K562 (cell line): ENCODE results near the gene VWA8. TPM values are rescaled to one million over a fixed set of nuclear protein-coding genes. Genes with fewer than 3 reads are reported as not detected.

Experiments
- ATAC-seq: fragments of 200-7000 bp; cut with Tn5 transposase; 3 replicates; pipeline ENCODE4 v1.9.1; 2020; ENCODE audit warnings: moderate library complexity
- BruUV-seq: library from RNA; stranded (reverse); fragments of 400-500 nt; replicated peaks from 2 replicates; lab custom pipeline; 2021; lab: Mats Ljungman, UMichigan
- CTCF ChIA-PET: fragments of 300-600 bp; formaldehyde crosslinking; extraction: SDS; loops from one replicate; lab custom pipeline; 2021; ENCODE audit warnings: low intra/inter-chr PET ratio; lab: Yijun Ruan, JAX
- POLR2A ChIA-PET: fragments of 300-600, 350-650 bp; sonication (Branson Sonifier 250); formaldehyde crosslinking; extraction: SDS; loops from one replicate; lab custom pipeline; 2021; ENCODE audit warnings: antibody characterized with exemption, inconsistent platforms; lab: Yijun Ruan, JAX
- DNase-seq, 4 experiments: peaks; one replicate each; pipeline versions ENCODE4 v3.0.0 to v3.0.0-alpha.2; 2011 to 2018; ENCODE audit warnings: low spot score in 3 of 4, mixed read lengths in 3 of 4; ENCODE audit errors: extremely low read depth in 1 of 4
- FAIRE-seq: peaks from 2 replicates; lab custom pipeline; 2011; peaks lifted over from hg19 to GRCh38; lab: Jason Lieb, UNC
- H2AFZ ChIP-seq: 2 replicates; pipeline ENCODE4 v1.6.0; 2011; ENCODE audit warnings: low read depth, low read length, control low read depth, inconsistent platforms
- H3K27ac ChIP-seq: fragments of 200-600 bp; 3 replicates; pipeline ENCODE4 v1.8.0; 2011; ENCODE audit warnings: low read depth, mild to moderate bottlenecking, control low read depth, inconsistent platforms, low read length, moderate library complexity, mixed read lengths; ENCODE audit errors: extremely low read depth
- H3K27me3 ChIP-seq, 2 experiments: fragments of 300-600 bp in 1 of 2; 2 replicates in 1 of 2; 3 replicates in 1 of 2; pipeline versions ENCODE4 v1.6.0 to v1.8.0; 2011; ENCODE audit warnings: inconsistent platforms in 2 of 2, low read length in 2 of 2, mild to moderate bottlenecking in 1 of 2, mixed read lengths in 1 of 2, moderate library complexity in 1 of 2; ENCODE audit not compliant: control insufficient read depth in 2 of 2, insufficient read depth in 2 of 2
- H3K36me3 ChIP-seq: fragments of 300-600 bp; 3 replicates; pipeline ENCODE4 v1.8.0; 2011; ENCODE audit warnings: mild to moderate bottlenecking, low read length, inconsistent platforms; ENCODE audit not compliant: control insufficient read depth, insufficient read depth
- H3K4me1 ChIP-seq, 2 experiments: fragments of 200-600 bp in 1 of 2; replicated peaks in 1 of 2; 2 replicates in 1 of 2; 3 replicates in 1 of 2; pipeline versions ENCODE4 v1.5.1 to v1.8.0; 2011; ENCODE audit warnings: inconsistent platforms in 2 of 2, low read length in 2 of 2, mild to moderate bottlenecking in 1 of 2, mixed read lengths in 1 of 2, moderate library complexity in 1 of 2; ENCODE audit not compliant: control insufficient read depth in 2 of 2, insufficient read depth in 2 of 2
- H3K4me2 ChIP-seq: 2 replicates; pipeline ENCODE4 v1.6.1; 2011; ENCODE audit warnings: low read length, control low read depth, inconsistent platforms, mixed read lengths; ENCODE audit not compliant: insufficient read depth
- H3K4me3 ChIP-seq: fragments of 200-600 bp; sonication (generic), shearing (Covaris generic); 2 replicates; pipeline ENCODE4 v1.5.1; 2016; ENCODE audit warnings: control low read depth, inconsistent platforms
- H3K79me2 ChIP-seq: fragments of 200-600 bp; 3 replicates; pipeline ENCODE4 v1.8.0; 2011; ENCODE audit warnings: low read length, inconsistent platforms; ENCODE audit not compliant: control insufficient read depth, insufficient read depth
- H3K9ac ChIP-seq, 2 experiments: 2 replicates each; pipeline versions ENCODE4 v1.6.0 to v1.6.1; 2011; ENCODE audit warnings: low read depth in 2 of 2, low read length in 2 of 2, control low read depth in 1 of 2, inconsistent platforms in 1 of 2, mild to moderate bottlenecking in 1 of 2, mixed read lengths in 1 of 2; ENCODE audit not compliant: insufficient read depth in 1 of 2
- H3K9me1 ChIP-seq: one replicate; pipeline ENCODE4 v1.6.0; 2011; ENCODE audit warnings: inconsistent platforms, mild to moderate bottlenecking, low read length, moderate library complexity; ENCODE audit not compliant: control insufficient read depth, insufficient read depth
- H3K9me3 ChIP-seq: replicated peaks from 2 replicates; pipeline ENCODE4 v1.5.1; 2011; ENCODE audit warnings: low read depth, low read length, inconsistent platforms; ENCODE audit not compliant: control insufficient read depth, insufficient read depth
- H4K20me1 ChIP-seq: replicated peaks from 2 replicates; pipeline ENCODE4 v1.6.1; 2011; ENCODE audit warnings: low read length, inconsistent platforms, mixed read lengths; ENCODE audit not compliant: control insufficient read depth, insufficient read depth
- GABPA ChIP-seq: fragments of 200-800 bp; sonication (Bioruptor generic); conservative IDR thresholded peaks from 2 replicates; pipeline ENCODE4 v1.6.1; 2016; ENCODE audit warnings: low read depth, missing genetic modification characterization, missing compliant biosample characterization
- GATAD2A ChIP-seq: fragments of 450-650 bp; IDR thresholded peaks from 2 replicates; pipeline ENCODE4 v1.6.1; 2017
- GTF2A2 ChIP-seq: IDR thresholded peaks from 2 replicates; pipeline ENCODE4 v1.6.1; 2016; ENCODE audit warnings: mild to moderate bottlenecking, missing genetic modification characterization, missing compliant biosample characterization
- HOMEZ ChIP-seq: fragments of 250-450 bp; sonication (Bioruptor Pico); IDR thresholded peaks from 2 replicates; pipeline ENCODE4 v1.4.0; 2020; ENCODE audit warnings: mild to moderate bottlenecking, moderate library complexity
- KLF1 ChIP-seq: fragments of 450-650 bp; IDR thresholded peaks from 2 replicates; pipeline ENCODE4 v1.6.1; 2016; ENCODE audit warnings: missing genetic modification characterization, missing compliant biosample characterization
- POU5F1 ChIP-seq: fragments of 150-350 bp; IDR thresholded peaks from 2 replicates; pipeline ENCODE4 v1.6.1; 2014; ENCODE audit warnings: borderline replicate concordance, low read length, low read depth, mild to moderate bottlenecking; ENCODE audit not compliant: partially characterized antibody
- RUNX1 ChIP-seq: sonication (generic); IDR thresholded peaks from 2 replicates; pipeline ENCODE4 v1.6.1; 2016; ENCODE audit warnings: antibody characterized with exemption, low read depth
- SMARCE1 ChIP-seq: fragments of 450-650 bp; IDR thresholded peaks from 2 replicates; pipeline ENCODE4 v1.7.1; 2016; ENCODE audit warnings: mild to moderate bottlenecking
- WGBS: fragments of 100-300 bp; shearing (Covaris generic); methylation state at CpG from one replicate; pipeline ENCODE4 v1.1.6; 2016; ENCODE audit warnings: low coverage, mixed read lengths; ENCODE audit not compliant: insufficient coverage; ENCODE audit errors: missing lambda C conversion rate; 5-methylcytosine and 5-hydroxymethylcytosine counted together
- in situ Hi-C: fragments of 300-500 bp; cut with MboI; formaldehyde crosslinking; loops from 4 replicates; pipeline ENCODE4 v1.15.0; 2018; ENCODE audit warnings: inconsistent platforms, mixed read lengths
- intact Hi-C: fragments of 100-400 bp; cut with micrococcal nuclease; formaldehyde crosslinking; loops from 2 replicates; pipeline ENCODE4 v1.14.2; 2022
- polyA plus RNA-seq, 8 experiments: library from polyadenylated mRNA; depleted of rRNA in 4 of 8; stranded (reverse) in 5 of 8; unstranded in 3 of 8; fragments of >200 nt; fragmentation: Nextera tagmentation in 2 of 8; fragmentation: Illumina TruSeq in 1 of 8; extraction: Ambion mirVana in 2 of 8; extraction: Trizol in 1 of 8; gene quantifications; 2 replicates each; pipeline versions ENCODE4 v1.2.1 to v1.2.3, GENCODE V29; 2011 to 2014; ENCODE audit warnings: inconsistent platforms in 1 of 8, missing spikeins in 1 of 8
- total RNA-seq, 7 experiments: library from RNA; depleted of rRNA in 6 of 7; stranded (reverse); fragments of >200 nt in 6 of 7; fragmentation: Illumina TruSeq in 2 of 7; extraction: Trizol in 2 of 7; gene quantifications; 2 replicates each; pipeline versions ENCODE4 v1.2.1 to v1.2.3, GENCODE V29; 2011 to 2021; ENCODE audit warnings: low replicate concordance in 1 of 7
- TF ChIP-seq, protein P1 (sequence below): fragments of 250-450 bp; sonication (Bioruptor Pico); IDR thresholded peaks from 2 replicates; pipeline ENCODE4 v1.4.0; 2020; ENCODE audit warnings: mild to moderate bottlenecking, moderate library complexity, borderline replicate concordance
- TF ChIP-seq, protein P2 (sequence below): sonication (generic); formaldehyde crosslinking; IDR thresholded peaks from 2 replicates; pipeline ENCODE4 v1.8.0; 2022; ENCODE audit warnings: missing genetic modification reagents, mild to moderate bottlenecking, borderline replicate concordance
- TF ChIP-seq, protein P3 (sequence below): fragments of 250-450 bp; sonication (Bioruptor Pico); IDR thresholded peaks from 2 replicates; pipeline ENCODE4 v1.8.0; 2021; ENCODE audit warnings: moderate library complexity, mild to moderate bottlenecking, inconsistent platforms

The VWA8 gene
- total and polyA plus RNA-seq, 9 of the 15 experiments (the other 6 are each of a cell fraction or from before 2014, with no cell fraction given) = 2.1 to 18.5 (median 13.3) TPM

- Histone ChIP-seq H3K79me2 (no peaks in the 10 kb centered on the region), H3K36me3 (no peaks in the 10 kb centered on the region), H2AFZ (no peak overlapping the region), H3K4me1 (peaks cover 0 to 9% of the 10 kb centered on the region in 2 experiments; a peak in 2 of 5 replicates), H3K9ac (no peak overlapping the region), H3K27ac (no peak overlapping the region), H3K4me2 (no peak overlapping the region), H3K27me3 (no peaks in the 10 kb centered on the region), H3K4me3 (no peak overlapping the region), H3K9me1 (no peaks in the 10 kb centered on the region), H4K20me1 (no peaks in the 10 kb centered on the region), H3K9me3 (no peaks in the 10 kb centered on the region)
- in situ Hi-C loops = no loop called here
- TF ChIP-seq RUNX1 (no peak), SMARCE1 (no peak), GATAD2A (no peak), POU5F1 (no peak), GTF2A2 (tag) (no peak), HOMEZ (CRISPR knock-in tag) (no peak), GABPA (tag) (no peak), KLF1 (tag) (no peak)
- TF ChIP-seq, protein P1, sequence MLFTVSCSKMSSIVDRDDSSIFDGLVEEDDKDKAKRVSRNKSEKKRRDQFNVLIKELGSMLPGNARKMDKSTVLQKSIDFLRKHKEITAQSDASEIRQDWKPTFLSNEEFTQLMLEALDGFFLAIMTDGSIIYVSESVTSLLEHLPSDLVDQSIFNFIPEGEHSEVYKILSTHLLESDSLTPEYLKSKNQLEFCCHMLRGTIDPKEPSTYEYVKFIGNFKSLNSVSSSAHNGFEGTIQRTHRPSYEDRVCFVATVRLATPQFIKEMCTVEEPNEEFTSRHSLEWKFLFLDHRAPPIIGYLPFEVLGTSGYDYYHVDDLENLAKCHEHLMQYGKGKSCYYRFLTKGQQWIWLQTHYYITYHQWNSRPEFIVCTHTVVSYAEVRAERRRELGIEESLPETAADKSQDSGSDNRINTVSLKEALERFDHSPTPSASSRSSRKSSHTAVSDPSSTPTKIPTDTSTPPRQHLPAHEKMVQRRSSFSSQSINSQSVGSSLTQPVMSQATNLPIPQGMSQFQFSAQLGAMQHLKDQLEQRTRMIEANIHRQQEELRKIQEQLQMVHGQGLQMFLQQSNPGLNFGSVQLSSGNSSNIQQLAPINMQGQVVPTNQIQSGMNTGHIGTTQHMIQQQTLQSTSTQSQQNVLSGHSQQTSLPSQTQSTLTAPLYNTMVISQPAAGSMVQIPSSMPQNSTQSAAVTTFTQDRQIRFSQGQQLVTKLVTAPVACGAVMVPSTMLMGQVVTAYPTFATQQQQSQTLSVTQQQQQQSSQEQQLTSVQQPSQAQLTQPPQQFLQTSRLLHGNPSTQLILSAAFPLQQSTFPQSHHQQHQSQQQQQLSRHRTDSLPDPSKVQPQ (CRISPR knock-in tag) = no peak
- TF ChIP-seq, protein P2, sequence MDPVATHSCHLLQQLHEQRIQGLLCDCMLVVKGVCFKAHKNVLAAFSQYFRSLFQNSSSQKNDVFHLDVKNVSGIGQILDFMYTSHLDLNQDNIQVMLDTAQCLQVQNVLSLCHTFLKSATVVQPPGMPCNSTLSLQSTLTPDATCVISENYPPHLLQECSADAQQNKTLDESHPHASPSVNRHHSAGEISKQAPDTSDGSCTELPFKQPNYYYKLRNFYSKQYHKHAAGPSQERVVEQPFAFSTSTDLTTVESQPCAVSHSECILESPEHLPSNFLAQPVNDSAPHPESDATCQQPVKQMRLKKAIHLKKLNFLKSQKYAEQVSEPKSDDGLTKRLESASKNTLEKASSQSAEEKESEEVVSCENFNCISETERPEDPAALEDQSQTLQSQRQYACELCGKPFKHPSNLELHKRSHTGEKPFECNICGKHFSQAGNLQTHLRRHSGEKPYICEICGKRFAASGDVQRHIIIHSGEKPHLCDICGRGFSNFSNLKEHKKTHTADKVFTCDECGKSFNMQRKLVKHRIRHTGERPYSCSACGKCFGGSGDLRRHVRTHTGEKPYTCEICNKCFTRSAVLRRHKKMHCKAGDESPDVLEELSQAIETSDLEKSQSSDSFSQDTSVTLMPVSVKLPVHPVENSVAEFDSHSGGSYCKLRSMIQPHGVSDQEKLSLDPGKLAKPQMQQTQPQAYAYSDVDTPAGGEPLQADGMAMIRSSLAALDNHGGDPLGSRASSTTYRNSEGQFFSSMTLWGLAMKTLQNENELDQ (CRISPR knock-in tag) = no peak
- TF ChIP-seq, protein P3, sequence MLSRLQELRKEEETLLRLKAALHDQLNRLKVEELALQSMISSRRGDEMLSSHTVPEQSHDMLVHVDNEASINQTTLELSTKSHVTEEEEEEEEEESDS (CRISPR knock-in tag) = no peak
- intact Hi-C loops = loop anchor here (5.0 kb wide), 1 partner anchor 48 kb away; no protein-coding TSS in a partner anchor
- 18% methylated on average over 1 of the region's 1 CpG for WGBS
- DNase-seq (no peak), ATAC-seq (no peak), FAIRE-seq (no peak)
- POLR2A ChIA-PET = no interaction called here
- CTCF ChIA-PET = interaction anchor here (0.7 kb wide), 1 partner anchor 53 kb away, joined by 3 read pairs; no protein-coding TSS in a partner anchor
- BruUV-seq = no TSS peak
Measured at GRCh38 chr13:41994696-41995095, 33.8 kb upstream of the VWA8 start.
